HG02973 (cell line): Measurements from ENCODE around the gene ANKHD1.

Experiments
- ATAC-seq: cut with Tn5 transposase; IDR thresholded peaks from one replicate; pipeline ENCODE4 v1.9.1; 2021; ENCODE audit warnings: moderate library complexity; ENCODE audit not compliant: unreplicated experiment

ANKHD1 gene

GRCh38 chr5:140542972-140543371 lies 141.3 kb downstream of the ANKHD1 start:
- no peak for ATAC-seq

- ATAC-seq = no peak
Measured at GRCh38 chr5:140544986-140545385, 143.4 kb downstream of the ANKHD1 start.

- no peak for ATAC-seq
Measured at GRCh38 chr5:140545606-140546005, 144.0 kb downstream of the ANKHD1 start.

GRCh38 chr5:140546851-140547507 lies 145.3 kb downstream of the ANKHD1 start:
- ATAC-seq = no peak

GRCh38 chr5:140547508-140548299 lies 146.1 kb downstream of the ANKHD1 start, which contains the start of gene EIF4EBP3:
Gene EIF4EBP3, plus strand, starts transcription at chr5:140547662. Its CDS starts 76 bp downstream, at chr5:140547738.
- ATAC-seq = peak; percentile 99

GRCh38 chr5:140548300-140548688 lies 146.7 kb downstream of the ANKHD1 start:
- no peak for ATAC-seq

GRCh38 chr5:140548791-140549190 lies 147.2 kb downstream of the ANKHD1 start:
- no peak for ATAC-seq

GRCh38 chr5:140549237-140550144 lies 147.9 kb downstream of the ANKHD1 start:
- no peak for ATAC-seq

- ATAC-seq = no peak
Measured at GRCh38 chr5:140550147-140551079, 148.8 kb downstream of the ANKHD1 start.

- ATAC-seq = no peak
Measured at GRCh38 chr5:140551872-140552271, 150.2 kb downstream of the ANKHD1 start.

- ATAC-seq = no peak
Measured at GRCh38 chr5:140553657-140554056, 152.0 kb downstream of the ANKHD1 start.

- no peak for ATAC-seq
Measured at GRCh38 chr5:140554454-140554853, 152.8 kb downstream of the ANKHD1 start.

GRCh38 chr5:140555747-140556312 lies 154.2 kb downstream of the ANKHD1 start:
- no peak for ATAC-seq

GRCh38 chr5:140556438-140556837 lies 154.8 kb downstream of the ANKHD1 start:
- ATAC-seq = no peak

- ATAC-seq = peak; percentile 94
Measured at GRCh38 chr5:140557136-140557805, 155.6 kb downstream of the ANKHD1 start, which contains the start of gene SRA1. Gene SRA1, minus strand, starts transcription at chr5:140557473. Its CDS starts 21 bp downstream, at chr5:140557452.

GRCh38 chr5:140557965-140558364 lies 156.3 kb downstream of the ANKHD1 start:
- ATAC-seq = no peak

- ATAC-seq = no peak
Measured at GRCh38 chr5:140558542-140558941, 156.9 kb downstream of the ANKHD1 start.

GRCh38 chr5:140560227-140560626 lies 158.6 kb downstream of the ANKHD1 start:
- no peak for ATAC-seq
